Measurements from ENCODE around the gene SMARCD2.

SMARCD2 gene

GRCh38 chr17:63830904-63831491 lies 11.5 kb downstream of the SMARCD2 start:
- no peak overlapping the region for H3K4me3 ChIP-seq (ENCODE audit: low read length)
- H3K9ac ChIP-seq (ENCODE audit: low read depth, low read length) = no peak overlapping the region
- no peaks in the 10 kb centered on the region for H3K27me3 ChIP-seq (ENCODE audit: insufficient read depth, low read length)
- WGBS = 96% methylated on average over 15 of the region's 15 CpGs
- H3K4me1 ChIP-seq (ENCODE audit: insufficient read depth, low read length) = peaks cover 3% of the 10 kb centered on the region; the same call in 1 of the 2 replicates
- H3K27ac ChIP-seq (ENCODE audit: low read depth, low read length) = no peak overlapping the region
- no peaks in the 10 kb centered on the region for H3K9me3 ChIP-seq (ENCODE audit: insufficient read depth, low read depth, low read length)
- H3K36me3 ChIP-seq (ENCODE audit: insufficient read depth, low read length) = peaks cover 68% of the 10 kb centered on the region

- H3K4me1 ChIP-seq (ENCODE audit: insufficient read depth, low read length) = peaks cover 6% of the 10 kb centered on the region; the same call in 1 of the 2 replicates
- H3K27me3 ChIP-seq (ENCODE audit: insufficient read depth, low read length) = no peaks in the 10 kb centered on the region
- no peak overlapping the region for H3K27ac ChIP-seq (ENCODE audit: low read depth, low read length)
- WGBS = 94% methylated on average over 5 of the region's 5 CpGs
- no peak overlapping the region for H3K9ac ChIP-seq (ENCODE audit: low read depth, low read length)
- H3K36me3 ChIP-seq (ENCODE audit: insufficient read depth, low read length) = peaks cover 74% of the 10 kb centered on the region
- no peak overlapping the region for H3K4me3 ChIP-seq (ENCODE audit: low read length)
- H3K9me3 ChIP-seq (ENCODE audit: insufficient read depth, low read depth, low read length) = no peaks in the 10 kb centered on the region
Measured at GRCh38 chr17:63830278-63830677, 12.2 kb downstream of the SMARCD2 start.

GRCh38 chr17:63828936-63829335 lies 13.5 kb downstream of the SMARCD2 start:
- peaks cover 6% of the 10 kb centered on the region; the same call in 1 of the 2 replicates for H3K4me1 ChIP-seq (ENCODE audit: insufficient read depth, low read length)
- H3K36me3 ChIP-seq (ENCODE audit: insufficient read depth, low read length) = peaks cover 79% of the 10 kb centered on the region
- 94% methylated on average over 3 of the region's 3 CpGs for whole genome bisulfite sequencing
- H3K9me3 ChIP-seq (ENCODE audit: insufficient read depth, low read depth, low read length) = no peaks in the 10 kb centered on the region
- no peaks in the 10 kb centered on the region for H3K27me3 ChIP-seq (ENCODE audit: insufficient read depth, low read length)
- no peak overlapping the region for H3K27ac ChIP-seq (ENCODE audit: low read depth, low read length)
- no peak overlapping the region for H3K9ac ChIP-seq (ENCODE audit: low read depth, low read length)
- no peak overlapping the region for H3K4me3 ChIP-seq (ENCODE audit: low read length)

GRCh38 chr17:63827801-63828221 lies 14.7 kb downstream of the SMARCD2 start:
- Histone ChIP-seq H3K9ac (ENCODE audit: low read depth, low read length) (peak overlapping the region; percentile 96), H3K4me3 (ENCODE audit: low read length) (peak overlapping the region; percentile 95), H3K36me3 (ENCODE audit: insufficient read depth, low read length) (peaks cover 77% of the 10 kb centered on the region), H3K27ac (ENCODE audit: low read depth, low read length) (peak overlapping the region; percentile 96), H3K27me3 (ENCODE audit: insufficient read depth, low read length) (no peaks in the 10 kb centered on the region), H3K9me3 (ENCODE audit: insufficient read depth, low read depth, low read length) (no peaks in the 10 kb centered on the region), H3K4me1 (ENCODE audit: insufficient read depth, low read length) (peaks cover 6% of the 10 kb centered on the region; the same call in 1 of the 2 replicates)
- whole genome bisulfite sequencing = 3% methylated on average over 19 of the region's 19 CpGs

- peak within 1 kb of the TSS; percentile 95 for H3K4me3 ChIP-seq (ENCODE audit: low read length)
- WGBS = under 1% methylated on average over 58 of the region's 58 CpGs
Measured at GRCh38 chr17:63827002-63827800, 15.3 kb downstream of the SMARCD2 start, which contains the start of the genes FTSJ3 and PSMC5. TSS of gene FTSJ3 (minus strand) at chr17:63827663. CDS start at chr17:63826902, 761 bp downstream. TSS of gene PSMC5 (plus strand) at chr17:63827431. CDS start at chr17:63827491, 60 bp downstream.

GRCh38 chr17:63826468-63827001 lies 15.9 kb downstream of the SMARCD2 start:
- Histone ChIP-seq H3K4me1 (ENCODE audit: insufficient read depth, low read length) (peaks cover 6% of the 10 kb centered on the region; the same call in 1 of the 2 replicates), H3K27me3 (ENCODE audit: insufficient read depth, low read length) (no peaks in the 10 kb centered on the region), H3K36me3 (ENCODE audit: insufficient read depth, low read length) (peaks cover 77% of the 10 kb centered on the region), H3K27ac (ENCODE audit: low read depth, low read length) (peak overlapping the region; percentile 96), H3K4me3 (ENCODE audit: low read length) (peak overlapping the region; percentile 95), H3K9ac (ENCODE audit: low read depth, low read length) (peak overlapping the region; percentile 96), H3K9me3 (ENCODE audit: insufficient read depth, low read depth, low read length) (no peaks in the 10 kb centered on the region)
- WGBS = 2% methylated on average over 31 of the region's 31 CpGs

More at GRCh38 chr17:63827002-63827800, 15.3 kb downstream of the SMARCD2 start, which contains the start of the genes FTSJ3 and PSMC5:
- Histone ChIP-seq H3K36me3 (ENCODE audit: insufficient read depth, low read length) (peaks cover 77% of the 10 kb centered on the region), H3K27me3 (ENCODE audit: insufficient read depth, low read length) (no peaks in the 10 kb centered on the region), H3K9me3 (ENCODE audit: insufficient read depth, low read depth, low read length) (no peaks in the 10 kb centered on the region), H3K9ac (ENCODE audit: low read depth, low read length) (peak within 1 kb of the TSS; percentile 96), H3K27ac (ENCODE audit: low read depth, low read length) (peak within 1 kb of the TSS; percentile 96), H3K4me1 (ENCODE audit: insufficient read depth, low read length) (peaks cover 6% of the 10 kb centered on the region; the same call in 1 of the 2 replicates)

GRCh38 chr17:63824362-63824761 lies 18.1 kb downstream of the SMARCD2 start:
- Histone ChIP-seq H3K36me3 (ENCODE audit: insufficient read depth, low read length) (peaks cover 77% of the 10 kb centered on the region), H3K4me1 (ENCODE audit: insufficient read depth, low read length) (peaks cover 6% of the 10 kb centered on the region; the same call in 1 of the 2 replicates), H3K9me3 (ENCODE audit: insufficient read depth, low read depth, low read length) (no peaks in the 10 kb centered on the region), H3K9ac (ENCODE audit: low read depth, low read length) (no peak overlapping the region), H3K27ac (ENCODE audit: low read depth, low read length) (no peak overlapping the region), H3K27me3 (ENCODE audit: insufficient read depth, low read length) (no peaks in the 10 kb centered on the region), H3K4me3 (ENCODE audit: low read length) (no peak overlapping the region)
- 92% methylated on average over 9 of the region's 9 CpGs for WGBS

- Histone ChIP-seq H3K27me3 (ENCODE audit: insufficient read depth, low read length) (no peaks in the 10 kb centered on the region), H3K9ac (ENCODE audit: low read depth, low read length) (no peak overlapping the region), H3K36me3 (ENCODE audit: insufficient read depth, low read length) (peaks cover 77% of the 10 kb centered on the region), H3K4me1 (ENCODE audit: insufficient read depth, low read length) (peaks cover 6% of the 10 kb centered on the region; the same call in 1 of the 2 replicates), H3K4me3 (ENCODE audit: low read length) (no peak overlapping the region), H3K9me3 (ENCODE audit: insufficient read depth, low read depth, low read length) (no peaks in the 10 kb centered on the region), H3K27ac (ENCODE audit: low read depth, low read length) (no peak overlapping the region)
- 95% methylated on average over 13 of the region's 13 CpGs for WGBS
Measured at GRCh38 chr17:63823659-63824331, 18.7 kb downstream of the SMARCD2 start.

GRCh38 chr17:63822537-63822936 lies 19.9 kb downstream of the SMARCD2 start:
- H3K27ac ChIP-seq (ENCODE audit: low read depth, low read length) = no peak overlapping the region
- H3K4me3 ChIP-seq (ENCODE audit: low read length) = no peak overlapping the region
- no peaks in the 10 kb centered on the region for H3K27me3 ChIP-seq (ENCODE audit: insufficient read depth, low read length)
- H3K9me3 ChIP-seq (ENCODE audit: insufficient read depth, low read depth, low read length) = no peaks in the 10 kb centered on the region
- H3K9ac ChIP-seq (ENCODE audit: low read depth, low read length) = no peak overlapping the region
- peaks cover 83% of the 10 kb centered on the region for H3K36me3 ChIP-seq (ENCODE audit: insufficient read depth, low read length)
- 0 out of 2 replicates have a peak, but pooled peaks cover 6% of the 10 kb centered on the region for H3K4me1 ChIP-seq (ENCODE audit: insufficient read depth, low read length)

GRCh38 chr17:63821804-63822203 lies 20.7 kb downstream of the SMARCD2 start:
- H3K4me3 ChIP-seq (ENCODE audit: low read length) = no peak overlapping the region
- H3K27me3 ChIP-seq (ENCODE audit: insufficient read depth, low read length) = no peaks in the 10 kb centered on the region
- no peak overlapping the region for H3K9ac ChIP-seq (ENCODE audit: low read depth, low read length)
- 0 out of 2 replicates have a peak, but pooled peaks cover 6% of the 10 kb centered on the region for H3K4me1 ChIP-seq (ENCODE audit: insufficient read depth, low read length)
- WGBS = 91% methylated on average over 6 of the region's 6 CpGs
- H3K27ac ChIP-seq (ENCODE audit: low read depth, low read length) = no peak overlapping the region
- H3K36me3 ChIP-seq (ENCODE audit: insufficient read depth, low read length) = peaks cover 90% of the 10 kb centered on the region
- H3K9me3 ChIP-seq (ENCODE audit: insufficient read depth, low read depth, low read length) = no peaks in the 10 kb centered on the region

All from HUES64 (cell line).